ENCODE measurements around the gene MACROD1. TPM values are rescaled to one million over a fixed set of nuclear protein-coding genes. Genes with fewer than 3 reads are reported as not detected.

MACROD1 gene
- total RNA-seq, 1 experiment from 2014 or later: 22.5 TPM

DNA sequence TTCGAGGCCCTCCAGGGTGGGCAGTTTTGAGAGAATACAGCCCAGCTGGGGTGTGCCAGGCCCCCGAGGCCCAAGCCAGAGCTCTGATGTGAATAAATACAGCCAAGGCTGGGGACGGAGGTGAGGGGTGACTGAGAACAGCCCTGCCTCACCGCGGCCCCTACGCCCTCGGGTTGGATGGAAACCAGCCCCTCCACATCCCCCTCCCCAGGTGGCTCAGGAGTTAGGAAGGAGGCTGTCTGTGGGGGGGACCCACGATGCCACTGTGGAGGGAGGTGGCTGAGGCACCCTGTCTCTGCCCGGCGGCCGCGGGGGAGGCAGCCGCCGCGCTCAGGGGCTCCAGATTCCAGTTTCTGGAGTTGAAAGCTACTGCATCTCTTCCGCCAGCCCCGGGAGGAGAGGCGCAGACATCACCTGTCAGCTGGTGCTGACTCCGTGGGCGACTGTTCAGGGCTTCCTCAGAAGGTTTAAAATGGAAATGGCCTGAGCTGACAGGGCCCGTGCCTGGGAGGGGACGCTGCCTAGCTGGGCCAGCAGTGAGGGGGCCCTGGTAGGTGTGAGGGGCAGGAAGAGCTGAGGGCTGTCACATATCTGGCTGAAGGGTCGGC, 128.8 kb downstream of the MACROD1 start:
- DNase-seq (ENCODE audit: low read depth): no peak

DNA sequence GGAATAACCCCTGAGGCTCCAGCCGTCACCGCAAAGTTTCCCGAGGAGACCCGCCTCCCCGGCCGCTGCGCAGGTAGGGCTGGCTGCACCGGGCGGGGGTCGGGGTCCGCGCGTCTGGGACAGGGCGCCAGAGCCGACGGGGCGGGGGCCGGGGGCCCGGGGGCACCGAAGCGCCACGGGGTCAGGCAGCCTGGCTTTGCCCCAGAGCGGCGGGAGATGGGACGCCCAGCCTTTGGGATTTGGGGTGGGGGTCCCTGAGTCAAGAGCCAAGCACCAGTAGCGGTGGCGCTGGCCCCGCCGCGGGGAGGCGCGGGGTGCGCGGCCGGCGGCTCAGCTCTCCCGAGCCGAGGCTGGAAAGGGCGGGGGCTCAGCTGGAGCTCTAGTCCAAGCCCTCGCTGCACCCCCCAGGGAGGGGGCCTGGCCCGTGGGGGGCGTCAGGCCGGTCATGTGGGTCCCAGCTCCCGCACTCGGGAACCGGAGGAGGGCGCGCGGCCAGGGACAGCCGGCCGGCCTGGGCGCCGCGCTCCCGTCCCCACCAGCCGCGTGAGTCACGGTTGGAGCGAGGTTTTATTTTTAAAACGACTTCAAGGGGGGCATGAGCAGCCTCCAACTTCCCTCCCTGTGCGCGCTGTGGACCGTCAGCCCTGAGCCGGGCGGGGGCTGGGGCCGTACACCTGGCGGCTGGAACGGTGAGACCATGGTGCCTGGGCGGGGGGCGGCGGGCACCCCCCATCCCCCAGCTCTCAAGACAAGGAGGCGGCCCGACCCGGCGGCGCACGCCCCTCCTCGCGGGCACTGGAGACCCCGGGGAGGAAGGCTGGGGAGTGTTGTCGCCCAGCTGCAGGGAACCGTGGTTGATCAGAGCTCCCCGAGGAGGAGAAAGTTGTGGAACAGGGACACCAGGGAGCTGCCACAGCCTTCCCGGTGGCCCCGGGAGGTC, 129.6 kb downstream of the MACROD1 start:
- no peak for DNase-seq (ENCODE audit: low read depth)

DNA sequence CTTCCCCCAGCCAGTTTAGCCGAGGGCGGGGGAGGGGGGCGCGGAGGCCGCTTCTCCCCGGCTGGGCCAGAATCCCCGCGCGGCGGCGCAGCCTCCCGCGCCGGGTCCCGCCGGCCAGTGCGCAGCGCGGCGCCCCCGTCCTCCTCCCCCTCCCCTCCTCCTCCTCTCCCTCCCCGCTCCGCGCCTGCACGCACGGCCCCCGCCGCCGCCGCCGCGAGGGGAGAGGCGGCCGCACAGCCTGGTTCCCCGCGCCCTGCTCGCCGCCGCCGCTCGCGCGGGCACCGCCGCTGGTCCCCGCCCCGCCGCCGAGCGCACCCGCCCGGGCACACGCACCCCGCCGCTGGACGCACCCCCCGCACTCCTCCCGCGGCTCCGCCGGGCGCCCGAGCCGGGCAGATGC, 130.3 kb downstream of the MACROD1 start, which contains the start of gene FLRT1:
FLRT1 (plus strand) TSS at position 356 of the 400 bp plus-strand sequence. CDS start 80,337 bp downstream, outside the sequence.
- DNase-seq (ENCODE audit: low read depth): no peak

DNA sequence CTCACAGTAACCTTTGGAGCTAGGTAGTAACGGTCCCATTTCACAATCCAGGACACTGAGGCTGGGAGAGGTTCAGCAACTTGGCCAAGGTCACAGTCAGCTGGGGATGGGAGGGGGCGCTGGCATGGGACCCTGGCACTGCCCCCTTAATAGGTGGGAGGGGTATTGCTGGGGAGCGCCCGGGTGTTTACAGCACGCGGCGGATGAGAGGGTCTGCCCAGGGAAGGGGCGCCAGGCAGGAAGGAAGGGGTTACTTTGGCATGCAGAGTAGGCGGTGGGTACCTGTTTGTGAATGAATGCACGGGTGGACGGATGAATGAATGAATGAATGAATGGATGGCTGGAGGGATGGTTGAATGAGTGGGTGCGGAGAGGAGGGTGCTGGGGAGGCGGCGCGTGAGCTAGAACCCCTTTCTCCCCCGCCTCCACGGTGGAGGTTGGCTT, 130.8 kb downstream of the MACROD1 start:
- no peak for DNase-seq (ENCODE audit: low read depth)

DNA sequence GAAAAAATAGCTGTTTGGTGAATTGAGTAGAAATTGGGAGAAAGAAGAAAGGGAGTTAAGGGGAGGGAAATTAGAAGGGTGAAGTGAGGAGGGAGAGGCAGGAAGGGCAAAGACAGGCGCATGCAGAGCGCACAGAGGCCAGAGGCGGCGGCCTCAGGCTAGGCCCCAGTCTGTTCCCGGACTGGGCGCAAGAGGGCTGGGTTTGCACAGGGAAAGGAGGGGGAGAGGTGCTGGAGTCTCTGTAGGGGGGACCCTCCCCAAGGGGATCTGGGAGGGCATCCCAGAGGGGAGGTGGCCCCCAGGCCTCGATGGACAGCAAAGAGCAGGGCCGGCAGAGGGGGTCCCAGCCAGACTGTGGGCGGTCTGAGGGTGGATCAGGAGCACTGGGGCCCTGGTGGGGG, 131.5 kb downstream of the MACROD1 start:
- DNase-seq (ENCODE audit: low read depth): no peak

DNA sequence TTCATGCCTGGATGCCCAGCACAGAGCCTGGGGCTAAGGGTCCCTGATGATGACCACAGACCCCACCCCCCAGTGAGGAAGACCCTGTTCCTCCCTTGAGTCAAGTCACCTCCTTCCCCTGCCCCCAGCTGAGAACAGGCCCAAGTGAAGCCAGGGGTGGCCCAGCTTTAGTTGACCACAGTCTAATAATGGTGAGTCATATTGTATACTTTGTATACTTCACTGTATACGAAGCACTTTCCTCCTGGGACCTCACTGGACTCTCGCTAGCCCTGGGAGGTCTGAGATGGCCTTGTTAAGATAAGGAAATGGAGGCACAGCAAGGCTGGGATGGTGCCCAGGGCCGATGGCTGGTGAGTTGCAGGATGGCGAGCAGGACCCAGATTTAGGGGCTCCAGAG, 133.9 kb downstream of the MACROD1 start:
- DNase-seq (ENCODE audit: low read depth): no peak

DNA sequence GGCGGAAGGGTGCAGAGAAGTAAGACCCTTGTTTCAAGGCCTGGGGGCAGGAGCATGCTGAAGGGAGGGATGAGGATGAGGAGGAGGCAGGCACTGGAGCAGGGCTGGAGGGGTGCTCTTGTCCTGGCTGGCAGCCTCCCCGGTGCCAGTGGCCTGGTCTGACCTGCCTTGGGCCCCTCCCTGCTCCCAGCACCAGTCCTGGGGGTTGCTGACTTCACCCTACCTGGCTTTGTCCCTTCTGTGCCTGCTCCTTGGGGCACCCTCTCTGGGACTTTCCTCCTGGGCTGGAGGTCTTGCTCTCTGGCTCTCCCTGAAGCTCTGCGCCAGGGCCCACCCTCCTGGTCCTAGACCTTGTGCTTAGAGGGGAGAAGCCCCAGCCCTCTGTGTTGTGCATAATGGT, 134.9 kb downstream of the MACROD1 start:
- no peak for DNase-seq (ENCODE audit: low read depth)

DNA sequence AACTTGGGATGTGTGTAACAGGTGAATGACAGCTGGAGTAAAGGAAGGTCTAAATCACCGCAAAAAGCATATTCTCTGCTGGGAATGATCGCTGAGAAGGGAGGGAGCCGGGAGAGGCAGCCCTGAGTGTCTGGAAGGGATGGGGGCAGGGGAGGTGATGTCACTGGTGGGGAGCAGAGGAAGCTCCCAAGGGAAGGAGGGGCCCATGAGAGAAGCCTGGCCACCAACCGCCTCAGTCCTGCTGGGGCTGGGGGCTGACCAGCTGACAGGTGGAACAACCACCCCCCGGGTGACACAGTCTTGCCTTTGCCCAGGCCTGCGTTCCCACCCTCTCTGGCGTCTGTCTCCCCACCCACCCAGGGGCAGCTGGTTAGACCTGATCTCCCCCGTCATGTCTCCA, 136.1 kb downstream of the MACROD1 start:
- no peak for DNase-seq (ENCODE audit: low read depth)

DNA sequence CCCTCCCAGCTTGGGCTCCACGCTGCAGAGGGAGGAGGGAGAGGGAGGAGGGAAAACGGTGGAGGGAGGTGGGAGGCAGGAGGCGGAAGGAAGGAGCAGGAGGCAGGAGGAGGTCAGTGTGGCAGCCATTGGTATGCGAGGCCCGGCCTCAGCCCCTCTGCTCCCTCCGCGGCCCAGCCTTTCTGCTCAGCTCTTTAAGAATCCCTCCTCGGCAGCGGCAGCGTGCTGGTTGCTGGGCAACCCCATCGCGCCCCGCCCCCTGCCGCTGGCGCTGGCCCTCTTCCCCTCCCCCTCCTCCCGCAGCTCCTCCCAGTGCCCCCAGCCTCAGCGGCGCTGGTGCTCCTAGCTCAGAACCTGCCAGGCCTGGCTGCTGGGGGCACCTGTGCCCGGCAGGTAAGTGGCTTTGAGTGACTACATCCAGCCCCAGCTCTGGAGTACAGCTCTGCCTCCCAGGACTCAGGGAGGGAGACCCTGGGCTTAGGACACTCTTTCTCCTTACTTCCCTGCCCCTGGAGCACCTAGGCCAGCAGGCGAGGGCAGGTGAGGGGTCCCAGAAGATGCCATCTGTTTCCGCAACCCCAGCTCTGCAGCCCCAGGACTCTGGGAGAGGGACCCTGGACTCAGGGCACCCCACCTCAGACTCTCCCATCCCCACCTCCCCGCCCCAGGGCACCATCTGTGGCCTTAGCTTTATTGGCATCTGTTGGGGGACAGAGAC, 137.4 kb downstream of the MACROD1 start:
- DNase-seq (ENCODE audit: low read depth): no peak

DNA sequence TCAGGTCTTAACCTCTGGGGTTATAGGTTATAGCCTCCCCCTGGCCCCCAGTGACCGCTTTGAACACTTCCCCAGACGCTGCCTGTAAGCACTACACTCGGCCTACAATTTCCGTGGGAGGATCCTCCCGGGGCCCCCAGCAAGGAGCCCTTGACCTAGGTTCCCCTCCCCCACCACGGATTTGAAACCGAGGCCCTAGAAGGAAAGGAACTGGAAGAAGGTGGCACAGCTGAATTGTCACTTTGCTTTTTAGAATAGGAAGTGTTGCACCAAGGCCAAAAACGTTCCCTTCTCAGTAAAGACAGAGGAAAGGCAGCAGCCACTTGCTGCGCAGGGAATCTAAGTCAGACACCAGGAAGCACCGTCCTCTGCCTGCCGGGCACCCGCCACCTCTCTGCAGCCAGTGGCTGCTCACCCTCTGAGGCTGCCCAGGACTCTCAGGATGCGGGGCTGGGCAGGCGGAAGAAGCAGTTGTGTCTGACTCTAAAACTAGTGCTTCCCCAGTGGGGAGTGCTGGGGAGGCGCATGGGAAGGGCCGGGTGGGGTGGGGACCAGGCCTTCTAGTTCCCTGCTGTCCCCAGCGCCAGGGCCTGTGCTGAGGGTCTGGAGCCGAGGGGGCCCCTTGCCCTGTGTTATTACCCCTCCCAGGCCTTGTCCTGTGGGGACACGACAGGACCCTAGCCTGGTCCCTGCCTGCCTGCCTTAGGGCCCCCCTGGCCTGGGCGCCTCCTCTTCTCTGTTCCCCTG, 138.1 kb downstream of the MACROD1 start:
- DNase-seq (ENCODE audit: low read depth): no peak

DNA sequence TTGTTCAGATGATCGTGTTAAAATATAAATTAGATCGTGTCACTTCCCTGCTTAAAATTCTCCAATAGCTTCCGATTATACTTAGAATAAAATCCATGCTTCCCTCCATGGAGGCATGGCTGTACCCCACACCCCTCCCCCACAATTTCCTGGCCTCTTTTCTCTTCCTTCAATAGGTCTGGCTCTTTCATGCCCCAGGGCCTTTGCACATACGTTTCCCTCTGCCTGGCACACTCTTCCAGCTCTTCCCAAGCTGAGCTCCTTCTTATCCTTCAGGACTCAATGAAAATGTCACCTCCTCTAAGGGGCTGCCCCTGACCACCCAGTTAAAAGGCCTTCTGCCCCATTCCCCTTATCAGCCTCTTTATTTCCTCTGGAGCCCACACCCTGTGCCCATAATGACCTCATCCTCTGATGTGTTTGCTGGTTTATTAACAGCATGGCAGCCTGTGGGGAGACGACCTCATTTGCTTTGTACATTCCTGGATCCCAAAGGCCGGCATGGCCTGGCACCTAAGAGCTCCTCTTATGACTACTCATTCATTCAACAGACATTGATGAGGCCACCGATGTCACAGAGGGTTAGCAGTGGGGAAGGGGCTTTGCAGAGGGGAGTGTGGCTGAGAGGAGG, 139.2 kb downstream of the MACROD1 start:
- no peak for DNase-seq (ENCODE audit: low read depth)

DNA sequence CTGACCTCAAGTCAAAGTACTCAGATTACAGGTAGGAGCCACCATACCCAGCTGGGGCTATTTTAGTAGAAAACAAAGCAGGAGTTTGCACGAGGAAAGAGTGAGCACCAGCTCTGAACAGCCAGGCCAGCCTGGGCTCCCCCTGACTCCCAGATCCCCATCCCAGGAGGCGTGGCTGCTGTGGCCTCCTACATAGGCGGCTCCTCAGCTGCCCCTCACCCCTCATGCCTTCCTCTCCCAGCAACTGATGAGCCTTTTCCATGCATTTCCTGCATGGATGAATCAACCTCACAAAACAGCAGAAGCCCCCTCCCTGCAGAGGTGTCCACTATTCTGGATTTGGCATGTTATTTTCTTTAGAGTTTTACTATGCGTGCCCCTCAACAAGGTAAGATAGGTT, 140.7 kb downstream of the MACROD1 start:
- DNase-seq (ENCODE audit: low read depth): peak; percentile 56

DNA sequence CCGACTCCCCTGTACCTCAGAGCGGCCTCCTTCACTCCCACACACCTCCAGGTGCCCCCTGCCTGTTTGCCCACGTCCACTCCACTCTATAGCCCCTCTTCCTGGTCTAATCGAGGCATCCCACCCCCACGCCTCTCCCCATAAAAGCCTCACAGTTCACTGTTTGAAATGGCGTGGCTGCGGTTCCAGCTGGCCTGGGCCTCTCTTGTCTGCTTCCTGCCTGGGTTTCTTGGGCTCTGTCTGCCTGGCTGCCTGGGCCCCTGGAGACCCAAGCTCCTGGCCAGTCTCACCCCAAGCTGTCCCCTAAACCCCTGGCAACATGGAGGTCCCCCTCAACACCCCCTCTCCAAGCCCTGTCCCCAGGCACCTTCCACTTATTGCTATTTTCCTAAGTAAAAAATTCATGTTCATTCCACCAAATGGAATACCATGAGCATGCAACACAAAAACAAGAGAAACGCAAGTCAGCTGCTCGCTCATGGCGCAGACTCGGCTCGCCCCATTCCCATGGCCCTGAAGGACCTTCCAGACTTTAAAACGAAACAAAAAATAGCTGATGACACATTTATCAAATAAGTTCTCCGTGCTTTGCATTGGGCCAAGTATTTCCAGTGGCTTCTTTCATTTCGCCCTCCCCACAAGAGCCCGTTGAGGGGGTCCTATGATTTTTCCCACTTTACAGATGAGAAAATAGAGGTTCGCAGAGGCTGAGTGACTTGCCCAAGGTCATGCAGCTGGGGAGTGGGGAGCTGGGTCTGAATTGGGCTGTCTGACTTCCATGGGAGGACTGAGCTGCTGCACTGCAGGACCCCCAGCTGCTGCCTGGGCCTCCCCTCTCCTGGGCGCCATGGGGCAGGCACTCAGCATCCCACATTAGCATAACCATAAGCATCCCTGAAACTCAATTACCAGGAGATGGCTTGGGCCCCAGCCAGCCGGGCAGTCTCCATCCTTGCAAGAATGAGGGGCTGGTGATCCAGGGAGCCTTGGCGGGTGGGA, 141.9 kb downstream of the MACROD1 start:
- DNase-seq (ENCODE audit: low read depth): no peak

DNA sequence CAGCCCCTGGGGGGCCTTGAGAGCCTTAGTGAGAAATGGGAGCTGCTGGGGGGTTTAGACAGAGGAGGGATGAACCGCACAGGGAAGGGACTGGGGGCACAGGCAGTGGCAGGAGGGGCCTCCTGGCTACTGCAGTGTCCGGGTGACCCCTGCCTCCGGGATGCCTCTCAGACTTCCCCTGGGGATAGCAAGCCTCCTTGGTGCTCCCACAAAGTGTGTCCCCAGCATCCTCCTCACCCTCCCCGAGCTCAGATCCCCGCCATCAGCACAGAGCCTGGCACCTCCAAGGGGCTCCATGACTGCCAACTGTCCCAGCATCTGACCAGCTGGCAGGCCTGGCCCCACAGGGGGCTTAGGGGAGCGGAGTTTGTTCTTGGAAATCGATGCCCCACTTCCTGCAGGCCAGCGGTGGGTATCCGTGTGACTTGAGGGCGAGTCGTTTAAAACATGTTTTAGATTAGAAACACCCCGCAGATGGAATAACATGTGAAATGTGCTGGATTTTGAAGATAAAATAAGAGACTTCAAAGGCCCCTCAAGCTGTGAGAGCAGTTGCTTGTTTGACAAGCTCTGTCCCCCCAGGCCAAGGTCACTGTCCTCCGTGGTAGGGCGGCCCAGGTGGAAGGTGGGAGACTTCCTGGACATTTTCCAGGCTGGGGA, 143.7 kb downstream of the MACROD1 start:
- no peak for DNase-seq (ENCODE audit: low read depth)

DNA sequence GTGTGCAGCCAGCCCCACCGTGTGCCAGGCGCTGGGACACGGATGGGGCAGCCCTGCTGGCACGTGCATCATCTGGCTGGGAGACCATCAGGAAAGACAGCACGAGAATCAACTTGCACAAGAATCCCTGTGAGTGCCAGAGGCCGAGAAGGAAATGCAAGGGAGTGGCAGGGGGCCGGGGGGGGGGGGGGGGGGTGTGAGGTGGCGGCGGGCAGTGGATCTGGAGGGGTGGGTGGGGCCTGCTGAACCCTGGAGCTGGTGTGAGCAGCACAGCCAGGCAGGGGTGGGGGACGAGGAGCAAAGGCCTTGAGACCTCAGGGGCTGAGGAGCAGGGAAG, 144.2 kb downstream of the MACROD1 start:
- no peak for DNase-seq (ENCODE audit: low read depth)

DNA sequence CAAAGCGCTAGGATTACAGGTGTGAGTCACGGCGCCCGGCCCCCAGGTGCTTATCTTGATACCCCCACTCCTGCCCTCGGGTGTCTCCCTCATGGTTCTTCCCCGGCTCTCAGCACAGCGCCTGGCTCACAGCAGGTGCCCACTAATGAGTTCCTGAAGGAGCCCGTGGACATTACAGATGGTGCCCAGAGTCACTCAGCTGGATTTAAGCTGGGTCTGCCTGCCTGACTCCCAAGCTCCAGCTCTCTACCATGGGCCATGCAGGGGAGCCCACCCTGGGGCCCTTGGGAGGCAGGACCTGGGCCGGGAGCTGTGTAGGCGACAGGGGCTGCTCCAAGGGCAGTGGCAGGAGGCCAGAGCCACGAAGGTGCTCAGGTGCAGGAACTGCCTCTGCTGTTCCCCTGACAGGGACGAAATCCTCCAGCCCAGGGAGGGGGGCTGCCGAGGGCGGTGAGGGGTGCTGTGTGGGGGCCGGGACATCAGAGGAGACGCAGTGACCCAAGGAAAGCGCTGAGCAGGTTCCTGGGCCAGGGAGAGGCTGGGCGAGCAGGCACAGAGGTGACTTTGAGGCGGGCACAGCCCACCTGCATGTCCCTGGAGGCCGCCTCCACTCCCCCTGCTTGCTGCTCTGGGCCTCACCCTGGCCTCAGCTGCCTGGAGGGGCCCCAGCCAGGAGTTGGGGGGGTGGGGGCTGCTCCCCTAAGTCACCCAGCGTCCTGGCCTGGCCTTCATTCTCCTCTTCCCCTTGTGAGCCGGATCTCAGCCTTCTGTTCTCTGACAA, 144.7 kb downstream of the MACROD1 start:
- DNase-seq (ENCODE audit: low read depth): no peak

DNA sequence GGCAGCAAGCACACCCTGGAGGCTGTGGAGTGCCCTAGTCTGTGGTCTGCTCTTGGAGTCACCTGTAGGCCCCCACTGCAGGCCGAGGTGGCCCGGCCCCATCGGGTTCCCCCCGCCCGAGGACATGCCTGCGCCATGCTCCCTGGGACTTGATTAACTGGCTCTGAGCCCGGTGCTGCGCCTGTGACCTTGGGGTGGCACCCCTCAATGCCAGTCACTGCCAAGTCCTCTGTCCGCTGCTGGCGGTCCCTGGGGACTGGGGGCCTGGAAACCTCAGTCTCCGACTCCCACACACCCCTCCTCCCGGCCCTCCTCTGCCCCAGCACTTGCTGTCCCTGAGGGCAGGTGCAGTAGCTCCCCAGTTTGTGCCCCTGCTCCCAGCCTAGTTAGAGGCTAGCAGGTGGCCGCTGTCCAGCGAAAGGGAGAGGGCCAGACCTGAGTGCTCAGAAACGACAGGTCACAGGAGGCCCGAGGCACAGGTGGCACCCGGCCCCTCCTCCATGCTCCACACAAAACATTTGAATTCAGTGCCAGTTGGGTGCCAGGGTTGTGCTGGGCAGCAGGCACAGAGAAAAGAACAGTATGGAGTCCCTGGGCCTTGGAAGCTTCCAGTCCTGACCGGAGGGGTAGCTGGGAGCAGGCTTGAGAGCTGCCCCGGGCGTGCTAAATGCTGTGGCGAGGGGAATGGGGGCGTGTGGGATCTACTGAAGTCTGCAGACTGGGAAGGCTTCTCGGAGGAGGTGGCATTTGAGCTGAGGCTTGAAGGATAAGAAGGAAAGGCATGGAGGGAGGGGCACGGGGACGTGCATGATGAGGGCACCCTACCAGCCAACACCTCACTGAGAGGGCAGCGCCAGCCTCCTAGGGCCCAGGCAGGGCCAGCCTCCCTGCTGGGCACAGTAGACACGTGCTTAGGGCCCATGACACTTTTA, 146.5 kb downstream of the MACROD1 start:
- DNase-seq (ENCODE audit: low read depth): no peak
